ENCODE data around the gene E4F1.
"Not testable (repeated sequence)": the region's sequence is repeated elsewhere in the genome, so short reads cannot be mapped to it uniquely, and the experiment has no call there.

The E4F1 gene

GRCh38 chr16:2232094-2232990 lies 9.0 kb downstream of the E4F1 start:
- DNase-seq, result no peak

- DNase-seq, result no peak
Measured at GRCh38 chr16:2233046-2233775, 9.8 kb downstream of the E4F1 start.

GRCh38 chr16:2233872-2234812 lies 10.8 kb downstream of the E4F1 start:
- DNase-seq, result no peak

DNA sequence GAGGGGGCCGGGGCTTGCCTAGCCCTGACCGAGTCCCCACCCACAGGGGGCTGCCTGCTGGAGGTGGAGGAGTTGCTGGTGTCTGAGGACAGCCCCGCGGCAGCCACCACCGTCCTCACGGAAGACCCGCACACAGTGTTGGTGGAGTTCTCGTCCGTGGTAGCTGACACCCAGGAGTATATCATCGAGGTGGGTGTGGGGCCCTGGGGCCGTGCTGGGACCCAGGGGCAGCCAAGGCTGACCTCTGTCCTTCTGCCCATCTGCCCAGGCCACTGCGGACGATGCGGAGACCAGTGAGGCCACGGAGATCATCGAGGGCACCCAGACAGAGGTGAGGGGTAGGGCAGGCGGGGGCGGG lies 11.4 kb downstream of the E4F1 start:
- no peak for DNase-seq

GRCh38 chr16:2235234-2235651 lies 11.9 kb downstream of the E4F1 start:
- DNase-seq, result no peak

DNA sequence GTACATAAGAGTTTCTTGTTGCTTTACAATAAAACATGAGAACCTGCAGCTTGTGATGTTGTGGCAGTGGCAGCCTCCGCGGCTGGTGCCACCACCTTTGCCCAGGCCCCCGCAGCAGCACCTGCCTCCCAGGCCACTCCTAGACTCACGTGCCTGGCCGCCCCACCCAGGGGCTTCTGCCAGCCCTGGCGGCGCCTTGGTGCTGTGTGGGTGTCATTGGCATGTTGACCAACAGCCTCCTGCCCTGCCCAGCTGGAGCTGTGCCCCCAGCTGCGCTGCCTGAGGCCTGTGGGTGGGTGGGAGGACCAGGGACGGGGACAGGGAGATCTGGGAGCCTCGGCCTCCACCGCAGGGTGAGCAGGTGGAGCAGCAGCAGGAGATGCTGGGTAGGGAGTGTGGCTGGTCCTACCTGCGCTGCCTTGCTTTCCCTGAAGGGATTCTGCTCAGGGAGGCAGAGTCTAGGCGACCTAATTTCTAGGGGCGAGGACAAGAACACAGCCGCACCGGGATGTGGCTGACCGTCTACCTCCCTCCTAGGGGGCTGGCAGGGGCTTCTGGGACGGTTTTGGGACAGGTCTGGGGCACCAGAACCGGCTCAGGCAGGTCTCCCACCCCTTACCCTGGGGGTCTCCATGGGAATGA lies 12.4 kb downstream of the E4F1 start:
- DNase-seq, result no peak

DNA sequence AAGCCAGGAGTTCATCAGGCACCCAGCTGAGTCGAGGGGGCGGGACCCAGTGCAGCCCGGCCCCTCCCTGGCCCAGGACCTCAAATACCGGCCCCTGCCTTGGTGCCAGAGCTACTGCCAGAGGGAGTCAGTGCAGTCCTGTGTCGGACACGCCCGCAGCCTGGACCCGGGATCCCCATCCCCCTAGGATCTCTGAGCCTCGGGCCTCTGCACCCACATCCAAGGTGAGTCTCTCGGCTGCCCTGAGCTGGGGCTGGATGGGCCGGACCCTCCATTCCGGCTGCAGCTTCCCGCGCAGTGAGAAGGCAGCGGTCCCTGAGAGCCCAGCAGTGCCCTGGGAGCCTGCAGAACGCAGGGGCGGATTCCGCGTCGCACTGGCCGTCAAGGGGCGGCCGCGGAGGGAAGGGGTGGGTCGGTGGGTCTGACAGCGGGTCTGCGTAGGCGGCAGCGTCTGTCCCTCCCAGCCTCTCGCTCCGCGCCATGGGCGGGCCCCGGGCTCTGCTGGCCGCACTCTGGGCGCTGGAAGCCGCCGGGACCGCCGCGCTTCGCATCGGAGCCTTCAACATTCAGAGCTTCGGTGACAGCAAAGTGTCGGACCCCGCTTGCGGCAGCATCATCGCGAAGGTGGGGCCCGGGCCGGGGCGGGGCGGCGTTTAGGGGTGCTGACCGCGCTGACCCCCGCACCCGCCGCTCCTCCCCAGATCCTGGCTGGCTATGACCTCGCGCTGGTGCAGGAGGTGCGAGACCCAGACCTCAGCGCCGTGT lies 13.1 kb downstream of the E4F1 start, which contains the start of gene DNASE1L2:
Gene DNASE1L2, plus strand, starts transcription at position 108 of the 765 bp plus-strand sequence. Its CDS starts 373 bp downstream, at position 481.
- DNase-seq, result no peak

- DNase-seq, result no peak
Measured at GRCh38 chr16:2237102-2237482, 13.7 kb downstream of the E4F1 start.

DNA sequence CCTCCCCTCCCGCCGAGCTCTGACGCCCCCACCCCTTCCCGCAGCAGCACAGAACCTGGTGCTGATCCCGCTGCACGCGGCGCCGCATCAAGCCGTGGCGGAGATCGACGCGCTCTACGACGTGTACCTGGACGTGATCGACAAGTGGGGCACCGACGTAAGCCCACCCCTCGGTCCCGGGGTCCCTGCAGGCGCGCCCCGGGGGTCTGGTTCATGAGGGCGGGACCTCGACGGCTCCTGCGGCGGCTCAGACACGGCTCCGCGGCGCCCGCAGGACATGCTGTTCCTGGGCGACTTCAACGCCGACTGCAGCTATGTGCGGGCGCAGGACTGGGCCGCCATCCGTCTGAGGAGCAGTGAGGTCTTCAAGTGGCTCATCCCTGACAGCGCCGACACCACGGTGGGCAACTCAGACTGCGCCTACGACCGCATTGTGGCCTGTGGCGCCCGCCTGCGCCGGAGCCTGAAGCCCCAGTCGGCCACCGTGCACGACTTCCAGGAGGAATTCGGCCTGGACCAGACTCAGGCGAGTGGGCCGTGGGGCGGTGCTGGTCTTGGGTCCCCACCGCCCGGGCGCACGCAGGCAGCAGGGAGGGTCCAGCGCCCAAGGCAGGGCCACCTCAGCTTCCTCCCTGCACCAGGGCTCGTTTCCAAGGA lies 14.2 kb downstream of the E4F1 start:
- DNase-seq, result no peak

- DNase-seq, result no peak
Measured at GRCh38 chr16:2238150-2238837, 14.9 kb downstream of the E4F1 start.

DNA sequence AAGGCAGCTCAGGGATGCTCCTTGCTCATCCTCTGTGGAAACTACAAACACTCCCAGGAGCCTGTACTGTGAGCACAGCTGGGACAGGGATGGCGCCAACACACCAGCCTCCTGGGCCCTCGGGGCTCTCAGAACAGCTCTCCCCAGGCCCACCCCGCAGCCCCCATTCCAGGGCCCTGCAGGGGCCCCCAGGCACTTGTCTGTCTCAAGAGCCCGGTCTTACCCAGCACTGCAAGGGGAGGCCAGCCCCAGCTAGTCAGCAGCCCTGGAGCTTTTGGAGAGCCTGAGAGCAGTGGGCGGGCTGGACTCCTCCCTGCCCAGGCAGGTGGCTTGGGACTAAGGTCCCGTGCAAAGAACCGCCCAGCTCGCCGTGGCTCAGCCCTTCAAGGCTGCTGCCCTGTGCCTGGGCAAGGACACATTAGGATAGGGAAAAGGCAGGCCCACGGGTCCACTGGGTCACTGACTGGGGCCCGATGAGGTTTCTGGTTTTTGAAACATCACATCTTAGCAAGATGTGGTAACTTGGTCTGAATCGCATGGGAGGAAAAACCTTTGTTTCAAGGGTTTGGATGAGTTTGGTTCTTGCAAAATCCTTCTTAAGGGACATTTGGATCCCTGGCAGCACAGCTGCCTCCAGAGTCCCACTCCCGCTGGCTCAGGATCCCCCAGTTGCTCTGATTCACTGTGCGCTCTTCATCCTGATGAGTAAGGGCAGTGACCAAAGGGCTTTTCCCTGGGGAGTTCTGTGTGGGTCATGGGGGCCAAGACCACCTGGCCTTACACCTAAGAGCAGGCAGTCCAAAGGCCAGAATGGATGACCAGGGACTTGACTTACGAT lies 15.7 kb downstream of the E4F1 start:
- no peak for DNase-seq

DNA sequence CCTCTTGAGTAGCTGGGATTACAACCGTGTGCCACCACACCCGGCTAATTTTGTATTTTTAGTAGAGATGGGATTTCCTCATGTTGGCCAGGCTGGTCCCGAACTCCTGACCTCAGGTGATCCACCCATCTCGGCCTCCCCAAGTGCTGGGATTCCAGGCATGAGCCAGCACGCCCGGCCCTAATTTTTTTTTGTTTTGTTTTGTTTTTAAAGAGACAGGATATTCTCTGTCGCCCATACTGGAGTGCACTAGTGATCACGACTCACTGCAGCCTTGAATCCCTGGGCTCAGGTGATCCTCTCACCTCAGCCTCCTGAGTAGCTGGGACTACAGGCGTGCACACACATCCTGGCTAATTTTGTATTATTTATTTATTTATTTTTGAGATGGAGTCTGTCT lies 16.9 kb downstream of the E4F1 start:
- DNase-seq, result not testable (repeated sequence)

DNA sequence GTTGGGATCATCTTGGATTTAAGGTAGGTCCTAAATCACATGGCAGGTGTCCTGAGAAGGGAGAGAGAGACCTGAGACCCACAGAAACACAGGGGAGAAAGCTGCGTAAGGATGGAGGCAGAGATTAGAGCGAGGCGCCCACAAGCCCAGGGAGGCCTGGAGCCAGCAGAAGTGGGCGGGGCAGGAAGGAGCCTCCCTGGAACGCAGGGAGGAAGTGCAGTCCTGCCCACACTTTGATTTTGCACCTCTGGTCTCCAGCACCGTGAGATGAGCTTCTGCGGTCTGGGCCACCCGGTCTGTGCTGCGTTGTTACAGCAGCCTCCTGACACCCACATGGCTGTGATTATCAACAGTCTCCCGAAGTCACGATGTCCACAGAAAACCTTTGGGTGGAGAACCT lies 19.2 kb downstream of the E4F1 start:
- no peak for DNase-seq

DNA sequence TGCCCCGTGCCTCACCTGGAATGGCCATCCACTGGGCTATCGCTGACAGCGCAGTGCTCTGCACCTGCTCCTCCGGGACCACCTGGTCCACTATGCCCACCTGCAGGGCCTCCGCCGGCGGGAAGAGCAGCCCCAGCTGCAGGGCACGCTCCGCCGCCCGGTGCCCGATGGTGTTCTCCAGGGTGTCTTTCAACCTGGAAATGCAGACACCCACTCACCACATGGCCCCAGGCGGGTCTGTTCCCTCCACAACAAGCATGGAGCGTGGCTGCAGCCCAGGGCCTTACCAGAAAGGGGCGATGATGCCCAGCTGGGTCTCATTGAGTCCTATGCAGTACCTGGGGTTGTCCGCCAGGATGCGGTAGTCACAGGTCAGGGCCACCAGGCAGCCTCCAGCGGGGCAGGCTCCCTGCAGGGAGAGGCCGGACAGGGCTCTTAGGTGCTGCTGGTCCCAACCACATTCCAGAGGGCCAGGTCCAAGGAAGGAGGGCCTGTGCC lies 19.7 kb downstream of the E4F1 start:
- DNase-seq, result no peak

DNA sequence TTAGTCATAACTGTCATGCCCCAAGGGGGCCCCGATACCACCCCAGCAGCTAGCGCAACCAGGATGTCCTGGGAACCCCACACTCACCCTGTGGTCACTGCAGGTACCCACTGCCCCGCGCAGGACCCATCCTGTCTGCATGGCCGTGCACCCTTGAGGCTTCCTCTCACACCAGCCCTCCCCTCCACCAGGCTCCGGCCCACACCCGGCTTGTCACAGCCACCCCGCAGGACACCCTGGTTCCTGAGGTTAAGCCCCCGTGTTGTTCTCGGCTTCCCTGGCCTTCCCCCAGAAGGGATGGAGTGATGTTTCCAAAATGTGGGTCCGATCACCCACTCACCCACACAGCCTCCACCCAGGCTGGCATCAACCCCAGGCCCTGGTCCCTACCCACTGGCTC lies 20.4 kb downstream of the E4F1 start:
- no peak for DNase-seq

- DNase-seq, result no peak
Measured at GRCh38 chr16:2244301-2244700, 20.9 kb downstream of the E4F1 start.

- DNase-seq, result no peak
Measured at GRCh38 chr16:2244926-2245795, 21.8 kb downstream of the E4F1 start.

GRCh38 chr16:2246301-2246885 lies 23.0 kb downstream of the E4F1 start:
- no peak for DNase-seq
